Measurements from ENCODE around the gene RASSF10.

The RASSF10 gene

GRCh38 chr11:13008625-13009475 is at the start of gene RASSF10:
RASSF10 (plus strand) TSS chr11:13009316; CDS start chr11:13009577, 261 bp downstream.
- FAIRE-seq: no peak

GRCh38 chr11:12961615-12962014 is 47.5 kb upstream of the RASSF10 start:
- FAIRE-seq: no peak

- no peak for FAIRE-seq
Measured at GRCh38 chr11:12962306-12962705, 46.8 kb upstream of the RASSF10 start.

- FAIRE-seq: no peak
Measured at GRCh38 chr11:12963051-12963450, 46.1 kb upstream of the RASSF10 start.

- FAIRE-seq: no peak
Measured at GRCh38 chr11:12963792-12964536, 45.2 kb upstream of the RASSF10 start.

- FAIRE-seq: no peak
Measured at GRCh38 chr11:12964650-12965049, 44.5 kb upstream of the RASSF10 start.

- no peak for FAIRE-seq
Measured at GRCh38 chr11:12966002-12966401, 43.1 kb upstream of the RASSF10 start.

- FAIRE-seq: no peak
Measured at GRCh38 chr11:12968101-12968500, 41.0 kb upstream of the RASSF10 start.

GRCh38 chr11:12968826-12969225 is 40.3 kb upstream of the RASSF10 start:
- no peak for FAIRE-seq

- no peak for FAIRE-seq
Measured at GRCh38 chr11:12971955-12972354, 37.2 kb upstream of the RASSF10 start.

GRCh38 chr11:12973528-12974181 is 35.5 kb upstream of the RASSF10 start:
- FAIRE-seq: no peak

GRCh38 chr11:12975195-12975594 is 33.9 kb upstream of the RASSF10 start:
- no peak for FAIRE-seq

- no peak for FAIRE-seq
Measured at GRCh38 chr11:12979928-12980689, 29.0 kb upstream of the RASSF10 start.

GRCh38 chr11:12981676-12982522 is 27.2 kb upstream of the RASSF10 start:
- no peak for FAIRE-seq

GRCh38 chr11:12983336-12983735 is 25.8 kb upstream of the RASSF10 start:
- no peak for FAIRE-seq

GRCh38 chr11:12986194-12986898 is 22.8 kb upstream of the RASSF10 start:
- no peak for FAIRE-seq

- no peak for FAIRE-seq
Measured at GRCh38 chr11:12989428-12990161, 19.5 kb upstream of the RASSF10 start.

- FAIRE-seq: no peak
Measured at GRCh38 chr11:12990162-12990480, 19.0 kb upstream of the RASSF10 start.

GRCh38 chr11:12991426-12991825 is 17.7 kb upstream of the RASSF10 start:
- FAIRE-seq: no peak

- no peak for FAIRE-seq
Measured at GRCh38 chr11:12993626-12994025, 15.5 kb upstream of the RASSF10 start.

Measured in colon (tissue), 2 donors.